ENCODE measurements around the gene GALNT17.

Gene GALNT17

GRCh38 chr7:71645836-71646235, 513.9 kb downstream of the GALNT17 start:
- no peak for DNase-seq

- DNase-seq, result no peak
These were observed 517.9 kb downstream of the GALNT17 start for GRCh38 chr7:71649812-71650211.

GRCh38 chr7:71650653-71651337, 518.9 kb downstream of the GALNT17 start:
- no peak for DNase-seq

GRCh38 chr7:71652510-71652909, 520.6 kb downstream of the GALNT17 start:
- DNase-seq, result no peak

- no peak for DNase-seq
These were observed 525.4 kb downstream of the GALNT17 start for GRCh38 chr7:71657386-71657785.

- DNase-seq, result no peak
These were observed 527.7 kb downstream of the GALNT17 start for GRCh38 chr7:71659622-71660021.

- DNase-seq, result no peak
These were observed 529.8 kb downstream of the GALNT17 start for GRCh38 chr7:71661671-71662224.

GRCh38 chr7:71665716-71666115, 533.8 kb downstream of the GALNT17 start:
- DNase-seq, result no peak

GRCh38 chr7:71668572-71668971, 536.6 kb downstream of the GALNT17 start:
- no peak for DNase-seq

GRCh38 chr7:71679480-71679879, 547.5 kb downstream of the GALNT17 start:
- no peak for DNase-seq

- DNase-seq, result no peak
These were observed 550.2 kb downstream of the GALNT17 start for GRCh38 chr7:71682181-71682580.

- no peak for DNase-seq
These were observed 551.2 kb downstream of the GALNT17 start for GRCh38 chr7:71682841-71683781.

- DNase-seq, result no peak
These were observed 555.3 kb downstream of the GALNT17 start for GRCh38 chr7:71687286-71687685.

GRCh38 chr7:71687831-71688599, 556.1 kb downstream of the GALNT17 start:
- DNase-seq, result no peak

GRCh38 chr7:71691538-71691937, 559.6 kb downstream of the GALNT17 start:
- DNase-seq, result no peak

GRCh38 chr7:71694665-71695064, 562.7 kb downstream of the GALNT17 start:
- no peak for DNase-seq

GRCh38 chr7:71695186-71695585, 563.2 kb downstream of the GALNT17 start:
- DNase-seq, result no peak

- DNase-seq, result no peak
These were observed 564.6 kb downstream of the GALNT17 start for GRCh38 chr7:71696511-71696910.

- DNase-seq, result no peak
These were observed 565.5 kb downstream of the GALNT17 start for GRCh38 chr7:71697400-71697799.

GRCh38 chr7:71705217-71705616, 573.3 kb downstream of the GALNT17 start:
- DNase-seq, result no peak

- DNase-seq, result no peak
These were observed 574.1 kb downstream of the GALNT17 start for GRCh38 chr7:71705901-71706596.

GRCh38 chr7:71706597-71706975, 574.6 kb downstream of the GALNT17 start:
- DNase-seq, result no peak

Measured in activated CD4-positive, alpha-beta T cell treated with anti-CD3 and anti-CD28 coated beads for 48 hours (primary cell).